ENCODE measurements around the gene ZNF559.
"Not testable (repeated sequence)": the region's sequence is repeated elsewhere in the genome, so short reads cannot be mapped to it uniquely, and the experiment has no call there.

ZNF559 gene

GRCh38 chr19:9323919-9324583 lies at the start of gene ZNF559:
ZNF559 (plus strand) TSS chr19:9324179; CDS start chr19:9338550, 14,371 bp downstream.
- DNase-seq: peak; percentile 93 to 94

GRCh38 chr19:9283485-9283884 lies 40.5 kb upstream of the ZNF559 start:
- peak; percentile 7 to 36 for DNase-seq

GRCh38 chr19:9289231-9289884 lies 34.6 kb upstream of the ZNF559 start:
- DNase-seq: no peak

GRCh38 chr19:9295411-9295849 lies 28.5 kb upstream of the ZNF559 start:
- DNase-seq: no peak

- no peak for DNase-seq
These were observed 27.6 kb upstream of the ZNF559 start for GRCh38 chr19:9296336-9296735.

GRCh38 chr19:9306443-9306842 lies 17.5 kb upstream of the ZNF559 start:
- no peak for DNase-seq

- DNase-seq: no peak
These were observed 15.7 kb upstream of the ZNF559 start for GRCh38 chr19:9308091-9308770.

GRCh38 chr19:9309139-9309973 lies 14.6 kb upstream of the ZNF559 start, which contains the start of gene ZNF699:
ZNF699 (minus strand) TSS chr19:9309838; CDS start chr19:9305119, 4,719 bp downstream.
- peak; percentile 97 to 98 for DNase-seq

GRCh38 chr19:9309974-9310446 lies 14.0 kb upstream of the ZNF559 start:
- DNase-seq: peak; percentile 94 to 98

GRCh38 chr19:9313756-9314155 lies 10.2 kb upstream of the ZNF559 start:
- no peak for DNase-seq

- DNase-seq: no peak
These were observed 2.6 kb upstream of the ZNF559 start for GRCh38 chr19:9321338-9321737.

GRCh38 chr19:9321756-9322155 lies 2.2 kb upstream of the ZNF559 start:
- DNase-seq: not testable (repeated sequence)

GRCh38 chr19:9322201-9322600 lies 1.8 kb upstream of the ZNF559 start:
- DNase-seq: not testable (repeated sequence)

GRCh38 chr19:9323557-9323918 lies 441 bp upstream of the ZNF559 start:
- DNase-seq: peak; percentile 78 to 81

- no peak for DNase-seq
These were observed 594 bp downstream of the ZNF559 start for GRCh38 chr19:9324584-9324962.

- no peak for DNase-seq
These were observed 6.0 kb downstream of the ZNF559 start for GRCh38 chr19:9329999-9330398.

- no peak for DNase-seq
These were observed 18.8 kb downstream of the ZNF559 start for GRCh38 chr19:9342610-9343304.

GRCh38 chr19:9345005-9345404 lies 21.0 kb downstream of the ZNF559 start:
- no peak for DNase-seq

GRCh38 chr19:9348253-9348652 lies 24.3 kb downstream of the ZNF559 start:
- no peak for DNase-seq

GRCh38 chr19:9348671-9349070 lies 24.7 kb downstream of the ZNF559 start:
- DNase-seq: no peak

GRCh38 chr19:9352505-9352904 lies 28.5 kb downstream of the ZNF559 start:
- no peak for DNase-seq

- no peak for DNase-seq
These were observed 29.0 kb downstream of the ZNF559 start for GRCh38 chr19:9353011-9353410.
